DMS 273 (cell line): ENCODE data around the gene TOM1.

ENCODE experiments used
- DNase-seq: peaks from one replicate; lab custom pipeline; 2025; ENCODE audit not compliant: unreplicated experiment; lab: John Stamatoyannopoulos, UW

TOM1 gene

DNA sequence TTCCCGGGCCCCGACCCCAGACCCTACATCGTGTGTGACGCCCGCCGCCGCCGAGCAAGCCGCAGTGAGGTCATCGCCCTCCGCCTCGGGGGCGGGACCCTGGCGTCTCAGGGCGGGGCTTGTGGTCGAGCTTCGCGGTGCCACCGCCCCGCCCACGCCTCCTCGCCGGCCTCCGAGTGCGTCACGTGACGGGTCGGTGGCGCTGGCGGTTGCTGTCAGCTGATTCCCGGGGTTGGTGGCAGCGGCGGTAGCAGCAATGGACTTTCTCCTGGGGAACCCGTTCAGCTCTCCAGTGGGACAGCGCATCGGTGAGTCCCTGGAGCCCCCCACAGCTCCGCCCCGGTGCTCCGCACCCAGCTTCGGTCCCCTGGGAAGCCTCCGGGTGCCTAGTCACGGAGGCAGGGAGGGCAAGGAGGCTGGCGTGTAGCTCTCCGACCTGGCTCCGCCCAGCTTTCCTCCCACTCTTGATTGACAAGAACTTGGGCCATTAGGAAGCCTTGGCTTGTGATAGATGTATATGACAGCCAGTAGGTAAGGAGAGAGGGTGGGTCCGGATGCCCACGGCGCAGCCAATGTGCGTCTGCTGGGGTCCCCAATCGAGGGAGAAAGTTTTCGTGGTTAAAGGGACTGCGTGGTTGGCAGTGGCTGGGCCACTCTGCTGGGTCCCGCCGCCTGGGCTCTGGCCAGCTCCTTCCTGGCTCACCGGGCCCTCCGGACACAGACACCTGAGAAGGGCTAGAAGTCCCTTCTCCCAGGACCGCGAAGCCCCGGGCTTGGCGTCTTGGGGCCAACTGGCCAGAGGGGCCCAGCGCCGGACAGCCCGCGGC, at the start of gene TOM1:
TSS of gene TOM1 (plus strand) at position 222 of the 827 bp plus-strand sequence. CDS start at position 257, 35 bp downstream.
- peak; percentile 98 for DNase-seq

DNA sequence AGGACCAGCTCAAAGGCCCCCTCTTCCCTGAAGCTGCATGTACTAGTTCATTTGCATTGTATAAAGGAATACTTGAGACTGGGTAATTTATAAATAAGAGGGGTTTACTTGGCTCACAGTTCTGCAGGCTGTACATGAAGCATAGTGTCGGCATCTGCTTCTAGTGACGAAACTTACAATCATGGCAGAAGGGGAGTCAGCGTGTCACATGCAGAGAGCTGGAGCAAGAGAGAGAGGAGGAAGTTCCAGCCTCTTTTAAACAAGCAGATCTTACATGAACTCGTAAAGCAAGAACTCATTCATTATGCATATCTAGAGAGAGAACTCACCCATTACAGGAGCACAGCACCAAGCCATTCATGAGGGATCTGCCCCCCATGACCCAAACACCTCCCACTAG, 49.5 kb upstream of the TOM1 start:
- no peak for DNase-seq

DNA sequence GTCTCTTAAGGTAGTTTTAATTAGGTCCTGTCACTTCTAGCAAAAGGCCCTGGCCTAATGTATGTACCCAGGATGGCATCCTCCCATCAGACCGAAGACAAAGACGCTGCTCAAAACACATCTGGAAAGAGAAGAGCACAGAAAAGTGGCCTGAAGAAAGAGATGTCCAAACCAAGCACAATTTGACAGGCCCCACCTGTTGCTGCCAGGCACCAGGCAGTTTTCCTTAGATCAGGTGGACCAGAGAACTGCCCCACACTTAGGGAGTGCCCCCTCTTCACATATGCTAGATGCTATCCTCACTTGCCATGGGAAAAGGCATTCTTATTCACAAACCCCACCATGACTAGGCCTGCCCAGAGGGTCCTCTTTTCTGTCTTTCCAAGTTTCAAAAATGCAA, 45.7 kb upstream of the TOM1 start:
- no peak for DNase-seq

DNA sequence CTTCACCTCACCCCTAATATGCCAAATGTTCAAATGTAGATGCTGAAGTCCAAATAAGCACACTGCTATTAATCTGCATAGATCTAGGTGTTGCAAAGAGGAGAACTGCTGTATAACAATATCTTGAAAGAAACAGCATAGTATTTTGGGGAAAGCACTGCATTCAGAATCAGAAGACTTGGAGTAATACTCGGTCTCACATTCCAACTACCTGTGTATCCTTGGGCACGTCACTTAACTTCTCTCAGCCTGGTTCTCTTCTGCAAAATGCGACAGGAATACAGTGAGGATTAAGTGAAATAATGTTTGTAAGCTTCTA, 42.7 kb upstream of the TOM1 start:
- DNase-seq, result no peak

DNA sequence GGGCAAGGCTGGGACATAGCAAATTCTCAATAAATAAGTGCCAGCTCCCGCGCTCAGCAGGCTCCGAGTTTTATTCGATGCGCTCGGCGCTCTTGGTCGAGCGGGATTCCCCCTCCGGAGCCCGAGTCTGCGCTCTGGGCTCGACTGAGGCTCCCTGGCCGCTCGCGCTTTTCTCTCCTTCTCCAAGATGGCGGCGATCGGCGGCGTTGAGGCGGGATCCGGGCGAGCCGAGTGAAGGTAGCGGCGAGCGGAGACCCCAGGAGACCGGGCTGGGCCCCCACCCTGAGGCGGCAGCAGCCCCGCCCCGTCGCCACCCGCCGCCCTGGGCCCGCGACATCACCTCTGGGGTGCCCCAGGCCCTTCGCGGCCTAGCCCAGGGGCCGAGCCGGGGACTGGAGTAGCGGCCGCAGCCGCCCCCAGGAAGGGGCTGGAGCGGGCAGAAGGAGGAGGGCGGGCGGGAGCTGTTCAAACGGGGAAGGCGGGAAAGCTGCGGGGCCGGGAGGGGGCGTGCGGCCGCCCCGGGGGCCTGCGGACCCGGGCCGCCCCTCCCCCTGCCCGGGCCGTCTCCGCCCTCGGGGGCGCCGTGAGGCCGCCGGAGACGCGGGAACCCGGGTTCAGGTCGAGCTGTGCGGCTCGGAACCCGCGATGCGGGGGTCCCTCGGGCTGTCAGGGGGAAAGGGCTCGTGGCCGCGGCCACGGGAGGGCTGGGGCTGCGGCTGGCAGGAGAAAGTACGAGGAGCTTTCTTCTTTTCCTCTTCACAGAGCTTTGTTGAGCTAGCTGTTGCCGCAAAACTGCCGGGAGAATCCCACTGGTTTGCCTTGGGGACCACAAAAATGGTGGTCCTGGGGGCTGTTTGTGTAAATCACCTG, 42.1 kb upstream of the TOM1 start, which contains the start of gene HMGXB4:
TSS of gene HMGXB4 (plus strand) at position 173 of the 870 bp plus-strand sequence. CDS start 4,898 bp downstream, outside the sequence.
- peak; percentile 93 for DNase-seq

DNA sequence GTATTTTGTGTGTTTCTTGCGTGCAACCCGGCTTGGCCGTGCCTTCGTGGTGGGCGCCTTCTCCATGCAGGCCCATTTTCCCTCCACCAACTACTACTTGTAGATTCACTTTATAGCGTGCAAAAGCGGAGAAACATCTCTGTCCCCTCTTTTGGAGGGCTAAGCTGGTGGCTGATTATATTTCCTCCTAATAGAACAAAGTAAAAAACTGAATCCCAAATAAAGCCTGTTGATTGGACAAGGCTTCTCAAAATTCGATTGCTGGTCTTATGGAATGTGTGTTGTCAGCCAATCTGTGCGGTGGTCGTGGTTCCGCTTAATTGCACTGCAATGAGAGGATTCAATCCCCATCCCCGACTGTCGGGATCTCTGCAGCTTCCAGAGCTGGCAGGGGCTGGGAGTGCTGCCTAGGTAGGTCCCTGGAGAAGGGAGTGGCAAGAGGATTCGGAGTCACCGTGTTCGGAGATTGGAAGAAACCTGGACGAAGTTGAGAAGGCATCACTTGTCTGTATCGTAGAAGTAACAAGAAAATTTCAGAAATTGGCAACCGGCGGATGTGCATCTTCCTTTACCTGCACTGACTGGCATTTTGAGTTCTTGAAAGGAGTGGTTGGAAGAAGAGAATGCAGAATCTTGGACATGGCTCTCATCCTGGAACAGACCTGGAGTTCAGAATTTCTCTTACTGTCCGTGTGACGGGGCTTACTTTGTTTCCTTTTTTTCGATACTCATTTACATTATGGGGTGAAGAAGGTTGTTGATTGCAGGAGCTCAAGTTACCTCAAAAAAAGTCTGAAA, 41.3 kb upstream of the TOM1 start:
- DNase-seq, result peak; percentile 40

DNA sequence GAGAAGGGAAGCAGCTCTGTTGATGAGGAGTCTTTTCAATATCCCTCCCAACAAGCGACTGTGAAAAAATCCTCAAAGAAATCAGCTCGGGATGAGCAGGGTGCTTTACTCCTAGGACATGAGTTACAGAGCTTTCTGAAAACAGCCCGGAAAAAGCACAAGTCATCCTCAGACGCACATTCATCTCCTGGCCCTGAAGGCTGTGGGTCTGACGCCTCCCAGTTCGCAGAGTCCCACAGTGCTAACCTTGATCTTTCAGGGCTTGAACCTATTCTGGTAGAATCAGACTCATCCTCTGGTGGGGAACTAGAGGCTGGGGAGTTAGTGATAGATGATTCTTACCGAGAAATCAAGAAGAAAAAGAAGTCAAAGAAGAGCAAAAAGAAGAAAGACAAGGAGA, 34.7 kb upstream of the TOM1 start:
- no peak for DNase-seq

DNA sequence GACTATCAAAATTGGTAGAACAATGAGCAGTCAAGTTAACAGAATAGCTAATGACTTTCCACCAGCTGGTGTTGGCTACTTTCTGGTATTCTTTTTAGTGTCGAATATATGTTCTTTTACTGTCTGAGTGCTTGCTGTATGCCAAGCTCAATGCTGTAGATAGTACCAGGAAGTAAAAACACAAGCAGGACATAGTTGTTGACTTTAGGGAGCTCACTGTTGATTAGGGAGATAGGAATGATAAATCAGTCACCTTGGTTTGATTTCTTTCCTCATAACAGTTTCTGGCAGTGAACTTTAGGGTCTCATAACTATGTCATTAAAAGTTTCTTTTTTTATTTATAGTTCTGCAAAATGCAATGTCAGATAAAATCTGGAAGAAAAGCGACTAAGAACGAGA, 33.4 kb upstream of the TOM1 start:
- DNase-seq, result no peak

DNA sequence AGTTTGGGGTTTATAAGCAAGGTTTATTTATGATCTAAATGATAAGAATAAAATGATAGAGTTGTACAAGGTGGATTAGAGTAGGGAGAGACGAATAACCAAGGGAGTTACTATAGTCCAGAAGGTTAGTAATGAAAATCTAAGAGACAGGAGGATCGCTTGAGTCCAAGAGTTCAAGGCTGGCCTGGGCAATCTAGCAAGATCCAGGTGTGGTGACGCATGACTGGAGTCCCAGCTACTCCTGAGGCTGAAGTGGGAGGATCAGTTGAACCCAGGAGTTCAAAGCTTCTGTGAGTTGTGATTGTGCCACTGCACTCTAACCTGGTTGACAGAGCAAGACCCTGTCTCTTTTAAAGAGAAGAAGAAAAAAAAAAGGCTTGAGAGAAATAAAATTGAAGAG, 30.1 kb upstream of the TOM1 start:
- DNase-seq, result no peak

DNA sequence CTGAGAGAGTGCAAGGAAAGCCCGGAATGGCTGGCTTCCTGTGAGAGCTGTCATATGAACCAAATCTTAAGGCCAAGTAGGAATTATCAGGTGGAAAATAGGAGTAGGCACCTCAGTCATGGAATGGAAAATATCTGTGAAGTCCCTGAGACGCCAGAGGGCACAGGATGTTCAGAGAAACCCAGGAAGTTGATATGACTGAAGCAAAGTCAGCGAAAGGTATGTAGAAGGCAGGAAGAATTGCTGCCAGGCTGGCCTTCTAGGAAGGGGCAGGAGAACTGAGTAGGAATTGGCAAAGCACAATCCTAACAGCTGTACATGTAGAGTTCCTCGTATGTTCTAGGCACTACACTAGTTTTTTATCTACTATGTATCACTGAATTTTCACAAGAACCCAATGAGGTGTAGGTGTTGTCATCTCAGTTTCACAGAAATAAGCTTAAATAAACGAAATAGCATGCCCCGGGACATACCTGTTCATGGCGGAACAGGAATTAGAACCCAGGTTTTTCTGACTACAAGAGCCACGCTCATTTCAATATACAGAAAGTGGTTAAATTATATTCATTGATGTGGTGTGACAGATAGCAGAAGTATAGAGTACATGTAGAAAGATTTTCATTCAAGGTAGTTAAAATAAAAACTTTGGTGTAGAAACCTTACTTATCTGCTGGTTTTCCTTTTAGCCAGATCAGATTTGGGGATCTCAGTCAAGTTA, 25.4 kb upstream of the TOM1 start:
- DNase-seq, result no peak

DNA sequence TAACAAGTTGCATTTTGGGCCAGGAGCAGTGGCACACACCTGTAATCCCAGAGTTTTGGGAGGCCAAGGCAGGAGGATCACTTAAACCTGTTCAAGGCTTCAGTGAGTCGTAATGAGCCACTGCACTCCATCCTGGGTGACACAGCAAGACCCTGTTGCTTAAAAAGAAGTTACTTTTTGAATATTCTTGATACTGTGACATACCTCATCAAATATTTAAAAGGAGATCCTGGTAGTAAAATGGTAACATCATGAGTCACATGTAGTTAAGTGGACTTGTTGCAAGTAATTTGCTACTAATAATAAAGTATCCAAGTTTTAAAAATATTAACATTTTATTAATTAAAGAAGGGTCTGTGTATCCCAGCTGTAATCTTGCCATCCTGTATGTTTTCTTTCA, 24.1 kb upstream of the TOM1 start:
- no peak for DNase-seq

DNA sequence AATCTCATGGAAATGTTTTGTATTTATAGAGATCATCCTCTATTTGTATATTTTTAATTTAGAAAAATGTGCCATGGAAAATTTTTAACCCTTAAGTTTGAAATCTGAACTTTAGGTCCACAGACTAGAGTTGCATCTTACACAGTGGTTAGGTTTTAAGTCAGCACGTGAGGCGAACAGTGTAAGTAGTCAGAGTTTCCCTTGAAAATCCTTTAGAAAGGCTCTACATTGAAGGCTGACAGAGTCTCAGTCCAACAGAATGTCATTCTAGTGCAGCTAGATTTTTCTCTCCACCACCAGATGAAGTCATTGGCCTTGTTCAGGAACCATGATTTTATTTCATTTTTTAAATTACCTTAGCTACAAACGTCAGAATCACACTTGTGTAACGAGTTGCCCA, 23.7 kb upstream of the TOM1 start:
- DNase-seq, result no peak

DNA sequence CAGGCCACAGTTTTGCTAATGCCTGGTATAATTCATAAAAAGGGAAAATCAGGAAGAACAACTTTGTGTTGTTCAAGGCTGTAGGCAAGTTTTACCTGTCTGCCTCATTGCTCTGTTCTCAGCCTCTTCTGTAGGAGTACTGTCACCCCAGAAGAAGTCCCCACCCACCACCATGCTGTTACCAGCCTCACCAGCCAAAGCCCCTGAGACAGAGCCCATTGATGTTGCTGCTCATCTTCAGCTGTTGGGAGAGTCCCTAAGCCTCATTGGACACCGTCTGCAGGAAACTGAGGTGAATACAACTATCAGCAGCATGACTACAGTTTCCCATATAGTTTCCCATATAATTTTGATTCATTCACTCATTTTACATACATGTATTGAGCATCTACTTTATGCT, 11.6 kb upstream of the TOM1 start:
- DNase-seq, result no peak

DNA sequence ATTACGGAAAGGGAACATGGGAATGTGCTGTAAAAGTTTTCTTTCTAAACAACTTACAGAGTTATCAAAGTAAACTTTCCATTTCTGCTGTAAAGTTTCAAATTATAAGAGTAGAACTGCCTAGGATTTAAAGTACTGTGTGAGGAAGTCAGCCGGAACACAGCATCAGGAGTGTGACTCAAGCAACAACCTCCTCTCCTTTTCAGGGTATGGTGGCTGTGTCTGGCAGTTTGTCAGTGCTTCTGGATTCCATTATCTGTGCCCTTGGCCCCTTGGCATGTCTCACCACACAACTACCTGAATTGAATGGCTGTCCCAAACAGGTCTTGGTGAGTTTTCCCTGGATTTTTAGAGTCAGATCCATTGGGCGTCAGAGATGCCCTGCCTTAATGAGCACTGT, 6.9 kb upstream of the TOM1 start:
- no peak for DNase-seq

DNA sequence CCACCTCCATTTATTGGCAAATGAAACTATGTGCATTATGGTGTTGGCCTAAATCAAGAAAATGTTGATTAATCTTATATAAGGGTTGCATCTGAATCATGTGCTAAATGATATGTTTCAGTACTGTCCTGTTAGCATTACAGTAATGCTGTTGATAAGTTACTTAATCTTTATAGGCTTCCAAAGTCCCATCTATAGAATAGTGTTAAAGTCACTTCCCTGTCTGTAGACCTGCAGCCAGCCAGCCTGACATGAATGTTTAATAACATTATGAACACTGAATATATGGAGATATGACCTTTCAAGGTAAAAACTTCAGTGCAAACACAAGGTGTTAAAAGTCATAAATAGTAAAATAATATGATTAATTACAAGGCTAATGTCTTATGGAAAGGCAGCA, 3.6 kb upstream of the TOM1 start:
- no peak for DNase-seq

DNA sequence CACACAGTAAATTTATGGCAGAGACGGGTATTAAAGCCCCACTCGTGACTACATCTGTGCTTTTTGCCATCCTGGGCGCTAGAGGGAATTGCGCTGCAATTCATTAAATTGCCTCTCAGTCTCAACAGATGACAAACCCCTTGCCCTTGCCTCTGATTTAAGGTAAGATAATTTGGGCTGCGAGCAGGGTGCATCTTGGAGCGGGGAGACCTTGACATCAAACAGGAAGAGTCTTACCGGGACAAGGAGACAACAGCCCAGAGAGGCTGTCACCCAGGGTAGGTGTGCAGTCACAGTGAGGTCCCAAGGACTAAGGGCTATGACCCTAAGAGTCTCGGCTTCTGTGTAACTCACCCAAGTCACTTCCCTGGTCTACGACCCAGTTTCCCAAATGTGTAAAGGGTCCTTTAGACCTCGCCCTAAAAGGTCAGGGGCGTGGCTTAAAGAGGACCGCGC, 449 bp upstream of the TOM1 start:
- DNase-seq, result peak; percentile 57

DNA sequence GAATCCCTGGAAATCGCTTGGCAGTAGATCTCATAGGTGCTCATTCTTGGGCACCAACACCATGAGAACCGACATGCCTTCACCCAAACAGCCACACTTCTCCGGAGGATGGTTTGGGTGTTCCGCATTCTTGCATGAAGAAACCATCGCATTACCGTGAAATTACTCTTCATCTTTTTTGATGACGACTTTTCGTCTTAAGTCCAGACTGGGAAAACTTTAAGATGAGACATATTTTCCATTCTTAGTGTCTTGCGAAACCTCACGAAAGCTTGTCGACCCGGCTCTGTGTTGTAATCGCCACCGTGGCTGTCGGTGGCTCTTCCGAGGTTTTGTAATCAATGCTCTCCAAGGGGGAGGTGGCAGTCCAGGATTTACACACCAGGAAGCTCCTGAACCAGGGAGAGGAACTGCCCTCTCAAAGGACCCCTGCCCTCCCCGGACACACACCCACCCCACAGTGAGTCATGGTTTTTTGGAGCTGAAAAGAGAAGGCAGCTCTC, 1.7 kb downstream of the TOM1 start:
- DNase-seq, result no peak

DNA sequence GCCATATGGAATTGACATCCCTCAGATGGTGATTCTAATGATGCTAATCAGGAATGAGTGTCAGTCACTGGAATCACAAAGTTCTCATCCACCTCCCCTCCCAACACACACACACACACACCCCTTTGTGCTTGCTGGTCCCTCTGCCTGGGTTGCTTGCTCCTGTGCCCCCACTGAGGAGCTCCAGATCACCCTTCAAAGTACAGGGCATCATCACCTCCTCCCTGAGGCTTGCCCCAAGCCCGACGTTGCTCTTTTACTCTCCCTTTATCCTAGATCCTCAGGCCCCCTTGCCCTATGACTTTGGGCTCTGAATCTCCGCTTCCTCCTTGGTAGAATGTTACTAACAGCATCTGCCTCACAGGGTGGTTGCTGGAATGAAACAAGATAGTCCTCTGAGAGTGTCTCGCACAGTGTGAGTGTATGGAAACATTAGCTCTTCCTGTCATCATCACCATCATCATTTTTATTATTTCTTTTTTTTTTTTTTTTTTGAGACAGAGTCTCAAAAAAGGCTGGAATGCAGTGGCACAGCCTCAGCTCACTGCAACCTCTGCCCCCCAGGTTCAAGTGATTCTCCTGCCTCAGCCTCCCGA, 3.4 kb downstream of the TOM1 start:
- no peak for DNase-seq

DNA sequence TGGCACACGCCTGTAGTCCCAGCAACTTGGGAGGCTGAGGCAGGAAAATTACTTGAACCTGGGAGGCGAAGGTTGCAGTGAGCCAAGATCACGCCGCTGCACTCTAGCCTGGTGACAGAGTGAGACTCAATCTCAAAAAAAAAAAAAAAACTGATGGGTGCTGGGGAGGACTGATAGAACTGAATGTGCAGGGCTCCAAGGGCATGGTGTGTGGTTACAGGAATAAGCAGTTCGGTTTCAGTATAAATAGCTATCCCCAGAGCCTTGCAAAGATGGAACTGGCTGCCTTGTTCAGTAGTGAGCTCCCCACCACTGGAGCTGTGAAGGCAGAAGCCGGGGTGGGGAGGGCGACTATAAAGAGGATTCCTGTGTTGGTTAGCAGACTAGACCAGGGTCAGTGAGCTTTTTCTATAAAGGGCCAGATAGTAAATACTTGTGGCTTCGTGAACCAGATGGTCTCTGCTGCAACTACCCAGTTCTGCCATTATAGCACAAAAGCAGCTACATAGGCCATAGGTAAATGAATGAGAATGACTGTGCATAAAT, 5.9 kb downstream of the TOM1 start:
- DNase-seq, result no peak
